Measurements from ENCODE around the gene TRPV6. TPM values are rescaled to one million over a fixed set of nuclear protein-coding genes. Genes with fewer than 3 reads are reported as not detected.

Gene TRPV6
- 0.55 TPM for total RNA-seq

DNA sequence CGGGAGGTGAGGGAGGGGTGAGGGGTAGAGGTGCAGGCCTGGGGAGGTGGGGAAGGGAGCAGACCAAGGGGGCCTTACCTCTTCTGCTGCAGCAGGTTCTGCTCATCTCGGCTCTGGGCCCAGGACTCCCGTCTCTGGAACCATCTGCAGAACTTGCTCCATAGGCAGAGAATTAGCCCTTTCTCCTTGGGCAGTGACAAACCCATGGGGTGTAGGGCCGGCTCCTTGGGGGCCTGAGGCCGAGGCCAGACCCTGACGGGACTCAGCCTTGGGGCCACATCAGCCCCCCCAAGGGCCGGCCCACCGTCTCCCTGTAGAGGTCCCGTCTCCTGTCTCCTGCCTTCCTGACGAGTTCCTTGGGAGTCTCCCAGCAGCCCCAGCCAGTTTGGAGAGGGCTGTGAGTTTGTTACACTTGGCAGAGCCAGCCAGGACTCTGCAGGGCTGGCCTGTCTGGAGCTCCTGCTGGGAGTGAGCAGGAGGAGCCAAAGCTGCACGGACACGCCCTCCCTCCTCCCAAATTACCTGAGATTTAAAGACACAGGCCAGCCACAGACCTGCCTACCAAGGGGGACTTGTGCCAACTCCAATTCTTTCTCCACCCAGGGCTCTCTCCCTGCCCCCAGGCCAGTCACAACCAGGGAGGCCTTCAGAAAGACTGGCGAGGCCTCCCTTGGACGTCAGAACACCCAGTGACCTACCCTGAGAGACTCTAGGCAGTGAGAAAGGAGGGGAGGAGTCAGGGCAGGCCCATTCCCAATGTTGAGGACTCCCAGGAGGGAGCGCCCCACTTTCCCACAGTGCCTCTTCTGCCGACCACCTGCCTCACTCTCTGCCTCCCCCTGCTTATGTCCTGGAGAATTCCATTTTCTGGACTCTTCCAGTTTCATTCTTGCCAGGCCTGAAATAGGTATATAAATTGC, at the start of gene TRPV6:
TRPV6 (minus strand) TSS at position 435 of the 920 bp plus-strand sequence.

DNA sequence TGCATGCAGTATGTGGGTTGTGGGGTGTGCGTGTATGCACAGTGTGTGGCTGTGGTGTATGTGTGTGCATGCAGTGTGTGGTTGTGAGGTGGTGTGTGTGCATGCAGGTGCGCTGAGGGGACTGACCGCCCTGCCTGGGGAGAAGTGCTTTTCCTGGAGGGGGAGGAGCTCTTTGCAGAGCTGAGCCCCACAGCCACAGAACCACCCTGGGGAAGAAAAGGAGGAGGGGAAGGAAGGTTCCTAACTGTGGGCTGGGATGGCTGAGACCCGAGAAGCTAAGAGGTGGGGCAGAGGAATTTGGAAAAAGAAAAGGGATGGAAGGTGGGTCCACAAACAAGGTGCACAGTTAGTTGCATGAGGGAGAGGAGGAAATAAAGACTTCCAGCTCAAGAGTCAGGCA, 48.1 kb upstream of the TRPV6 start, which contains the start of gene TRPV5:
TRPV5 (minus strand) TSS at position 123 of the 400 bp plus-strand sequence. CDS start 287 bp downstream, outside the sequence.

DNA sequence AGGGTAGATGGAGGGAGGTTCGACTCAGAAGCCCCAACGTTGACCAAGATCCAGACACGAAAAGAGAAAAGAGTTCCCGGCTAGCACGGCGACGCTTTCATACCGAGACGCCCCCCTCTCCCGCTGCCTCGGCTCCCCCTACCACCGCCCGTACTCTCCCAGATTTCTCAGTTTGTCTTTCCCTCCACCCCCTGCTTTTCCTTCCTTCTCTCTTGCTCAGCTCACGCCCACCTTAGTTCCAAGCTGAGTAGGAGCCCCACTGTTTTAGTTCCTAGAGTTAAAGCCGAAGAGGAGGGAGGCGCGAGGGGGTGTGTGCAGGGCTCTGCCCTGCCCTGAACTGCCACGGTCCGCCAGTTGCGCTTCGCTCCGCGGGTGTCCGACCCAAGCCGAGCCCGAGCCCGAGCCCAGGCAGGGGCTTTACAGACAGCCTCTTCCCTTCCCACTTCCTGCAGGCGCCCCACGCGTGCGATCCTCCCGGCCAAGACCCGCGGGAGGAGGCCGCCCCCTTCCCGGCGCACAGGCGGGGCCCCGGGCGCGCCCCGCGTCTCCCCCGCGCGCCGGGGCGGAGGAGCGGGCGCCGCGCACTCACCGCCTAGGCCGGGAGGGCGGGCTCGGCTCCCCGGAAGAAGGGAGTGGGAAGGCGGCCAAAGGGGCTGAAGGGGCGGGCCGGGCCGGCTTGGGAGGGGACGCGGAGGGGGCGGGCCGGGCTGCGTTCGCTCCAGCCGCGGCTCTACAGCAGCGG, 31.0 kb downstream of the TRPV6 start, which contains the start of gene EPHB6:
EPHB6 (plus strand) TSS at position 705 of the 742 bp plus-strand sequence. CDS start 8,152 bp downstream, outside the sequence.

Other genes starting within 250 kb of the TRPV6 start
- gene PRSS1, start 136.3 kb downstream of the TRPV6 start, total RNA-seq, result not detected
- gene PRSS2, start 114.8 kb downstream of the TRPV6 start, total RNA-seq, result not detected
- gene EPHB6, start 30.7 kb downstream of the TRPV6 start, total RNA-seq, result 17.3 TPM
- gene TRPV5, start 48.0 kb upstream of the TRPV6 start, total RNA-seq, result 0.16 TPM
- gene LLCFC1, start 53.7 kb upstream of the TRPV6 start, total RNA-seq, result not detected
- 5.1 TPM for gene KEL, start 76.6 kb upstream of the TRPV6 start, total RNA-seq
- gene OR9A2, start 141.4 kb upstream of the TRPV6 start, total RNA-seq, result not detected
- not detected for gene OR6V1, start 166.6 kb upstream of the TRPV6 start, total RNA-seq
- gene PIP, start 246.3 kb upstream of the TRPV6 start, total RNA-seq, result not detected

Measured in camera-type eye (tissue), 1 donor.